ENCODE measurements around the gene PPM1N.

DNA sequence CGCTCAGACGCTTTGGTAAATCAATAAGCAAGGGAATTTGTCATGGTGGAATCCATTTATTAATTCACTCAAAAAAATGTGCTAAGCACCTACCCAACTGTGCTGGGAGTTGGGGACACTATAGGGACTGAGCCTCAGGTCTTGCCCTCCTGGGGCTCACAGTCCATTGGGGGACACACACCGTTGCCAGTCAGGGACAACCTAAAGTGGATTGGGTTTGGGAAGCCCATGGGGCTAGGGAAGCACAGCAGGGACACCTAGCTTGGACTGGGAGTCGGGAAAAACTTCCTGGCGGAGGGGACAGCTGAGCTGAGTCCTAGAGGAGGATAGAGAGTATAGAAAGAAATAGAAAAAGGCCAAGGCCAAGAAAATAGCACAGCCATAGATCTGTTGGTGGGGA, 21.9 kb upstream of the PPM1N start:
- TF ChIP-seq, protein P1, sequence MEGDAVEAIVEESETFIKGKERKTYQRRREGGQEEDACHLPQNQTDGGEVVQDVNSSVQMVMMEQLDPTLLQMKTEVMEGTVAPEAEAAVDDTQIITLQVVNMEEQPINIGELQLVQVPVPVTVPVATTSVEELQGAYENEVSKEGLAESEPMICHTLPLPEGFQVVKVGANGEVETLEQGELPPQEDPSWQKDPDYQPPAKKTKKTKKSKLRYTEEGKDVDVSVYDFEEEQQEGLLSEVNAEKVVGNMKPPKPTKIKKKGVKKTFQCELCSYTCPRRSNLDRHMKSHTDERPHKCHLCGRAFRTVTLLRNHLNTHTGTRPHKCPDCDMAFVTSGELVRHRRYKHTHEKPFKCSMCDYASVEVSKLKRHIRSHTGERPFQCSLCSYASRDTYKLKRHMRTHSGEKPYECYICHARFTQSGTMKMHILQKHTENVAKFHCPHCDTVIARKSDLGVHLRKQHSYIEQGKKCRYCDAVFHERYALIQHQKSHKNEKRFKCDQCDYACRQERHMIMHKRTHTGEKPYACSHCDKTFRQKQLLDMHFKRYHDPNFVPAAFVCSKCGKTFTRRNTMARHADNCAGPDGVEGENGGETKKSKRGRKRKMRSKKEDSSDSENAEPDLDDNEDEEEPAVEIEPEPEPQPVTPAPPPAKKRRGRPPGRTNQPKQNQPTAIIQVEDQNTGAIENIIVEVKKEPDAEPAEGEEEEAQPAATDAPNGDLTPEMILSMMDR (IDR thresholded peaks at IDR 0.05) = no peak
- no peak for TF ChIP-seq ZFX (IDR thresholded peaks at IDR 0.05; ENCODE audit: borderline replicate concordance)
